ENCODE data around the gene OTUB2. TPM values are rescaled to one million over a fixed set of nuclear protein-coding genes. Genes with fewer than 3 reads are reported as not detected.

The OTUB2 gene
- total RNA-seq, 2 experiments from 2014 or later, result 0.28 to 0.84 TPM

Other genes with a start within 250 kb of the OTUB2 start
- gene PRIMA1, start 237.9 kb upstream of the OTUB2 start, total RNA-seq (2014; rRNA removed; shearing (Covaris generic)), result not detected in 2 replicates
- not detected in 2 replicates for gene PRIMA1, start 237.9 kb upstream of the OTUB2 start, total RNA-seq (2022)
- not detected in 2 replicates for gene FAM181A, start 99.0 kb upstream of the OTUB2 start, total RNA-seq (2014; rRNA removed; shearing (Covaris generic))
- not detected in 2 replicates for gene FAM181A, start 99.0 kb upstream of the OTUB2 start, total RNA-seq (2022)
- gene ASB2, start 49.8 kb upstream of the OTUB2 start, total RNA-seq (2014; rRNA removed; shearing (Covaris generic)), result 15.0 and 21.7 TPM in 2 replicates
- 16.1 and 23.6 TPM in 2 replicates for gene ASB2, start 49.8 kb upstream of the OTUB2 start, total RNA-seq (2022)
- gene CCDC197, start 29.0 kb upstream of the OTUB2 start, total RNA-seq (2014; rRNA removed; shearing (Covaris generic)), result not detected in 2 replicates
- not detected in 2 replicates for gene CCDC197, start 29.0 kb upstream of the OTUB2 start, total RNA-seq (2022)
- gene DDX24, start 54.9 kb downstream of the OTUB2 start, total RNA-seq (2014; rRNA removed; shearing (Covaris generic)), result 81.5 and 91.5 TPM in 2 replicates
- gene DDX24, start 54.9 kb downstream of the OTUB2 start, total RNA-seq (2022), result 143 and 172 TPM in 2 replicates
- gene IFI27L1, start 55.0 kb downstream of the OTUB2 start, total RNA-seq (2014; rRNA removed; shearing (Covaris generic)), result 40.0 and 49.0 TPM in 2 replicates
- 61.5 and 63.4 TPM in 2 replicates for gene IFI27L1, start 55.0 kb downstream of the OTUB2 start, total RNA-seq (2022)
- 0.63 and 0.90 TPM in 2 replicates for gene IFI27, start 84.4 kb downstream of the OTUB2 start, total RNA-seq (2014; rRNA removed; shearing (Covaris generic))
- 1.3 and 1.5 TPM in 2 replicates for gene IFI27, start 84.4 kb downstream of the OTUB2 start, total RNA-seq (2022)
- gene IFI27L2, start 103.3 kb downstream of the OTUB2 start, total RNA-seq (2014; rRNA removed; shearing (Covaris generic)), result 94.2 and 102 TPM in 2 replicates
- 52.6 and 55.1 TPM in 2 replicates for gene IFI27L2, start 103.3 kb downstream of the OTUB2 start, total RNA-seq (2022)
- 0.54 and 1.7 TPM in 2 replicates for gene PPP4R4, start 148.0 kb downstream of the OTUB2 start, total RNA-seq (2014; rRNA removed; shearing (Covaris generic))
- gene PPP4R4, start 148.0 kb downstream of the OTUB2 start, total RNA-seq (2022), result 0.93 and 1.00 TPM in 2 replicates